H1 (cell line): ENCODE measurements around the gene MZT2A. TPM values are rescaled to one million over a fixed set of nuclear protein-coding genes. Genes with fewer than 3 reads are reported as not detected.
"Not testable (repeated sequence)": the region's sequence is repeated elsewhere in the genome, so short reads cannot be mapped to it uniquely, and the experiment has no call there.

ENCODE experiments used
- CTCF ChIA-PET: fragments of 300-600 bp; sonication (Branson Sonifier 250); formaldehyde crosslinking; loops from one replicate; lab custom pipeline; 2021; ENCODE audit not compliant: partially characterized antibody; lab: Charles Lee
- POLR2A ChIA-PET: fragments of 300-600 bp; sonication (Branson Sonifier 250); formaldehyde crosslinking; loops from one replicate; lab custom pipeline; 2021; ENCODE audit warnings: inconsistent platforms; ENCODE audit not compliant: partially characterized antibody; lab: Charles Lee
- DNase-seq, 2 experiments: peaks; one replicate each; pipeline versions ENCODE4 v3.0.0 to v3.0.0-alpha.2; 2010 to 2022; ENCODE audit warnings: low spot score in 2 of 2, low read depth in 1 of 2, mixed read lengths in 1 of 2
- FAIRE-seq: peaks from 2 replicates; lab custom pipeline; 2011; peaks lifted over from hg19 to GRCh38; lab: Jason Lieb, UNC
- H2AFZ ChIP-seq: 2 replicates; pipeline ENCODE4 v1.8.1; 2012; ENCODE audit warnings: low read length, inconsistent platforms
- H2AK5ac ChIP-seq: 2 replicates; pipeline ENCODE4 v1.6.1; 2013; ENCODE audit warnings: low read depth, low read length
- H2BK120ac ChIP-seq: replicated peaks from 2 replicates; pipeline ENCODE3; 2013; ENCODE audit warnings: low read depth, low read length, inconsistent platforms
- H2BK12ac ChIP-seq: 2 replicates; pipeline ENCODE4 v1.6.1; 2013; ENCODE audit warnings: low read depth, low read length
- H2BK15ac ChIP-seq: 2 replicates; pipeline ENCODE4 v1.6.1; 2013; ENCODE audit warnings: low read length
- H2BK20ac ChIP-seq: 2 replicates; pipeline ENCODE4 v1.6.1; 2013; ENCODE audit warnings: low read length
- H2BK5ac ChIP-seq: 2 replicates; pipeline ENCODE4 v1.6.1; 2013; ENCODE audit warnings: low read depth, low read length
- H3K14ac ChIP-seq: 2 replicates; pipeline ENCODE4 v1.6.1; 2013; ENCODE audit warnings: inconsistent platforms; ENCODE audit not compliant: insufficient read length
- H3K18ac ChIP-seq: 2 replicates; pipeline ENCODE4 v1.6.1; 2013; ENCODE audit warnings: low read length; ENCODE audit errors: extremely low read depth
- H3K23ac ChIP-seq: 2 replicates; pipeline ENCODE4 v1.6.1; 2013; ENCODE audit warnings: inconsistent platforms; ENCODE audit not compliant: insufficient read length
- H3K23me2 ChIP-seq: 2 replicates; pipeline ENCODE4 v1.6.1; 2013; ENCODE audit warnings: low read depth, low read length
- H3K27ac ChIP-seq: 2 replicates; pipeline ENCODE4 v1.6.1; 2011; ENCODE audit warnings: low read depth, low read length, inconsistent platforms
- H3K27me3 ChIP-seq, 4 experiments: replicated peaks in 1 of 4; 1 replicate in 1 of 4; 2 replicates in 3 of 4; pipeline versions ENCODE4 v1.6.1 to v1.8.1; 2011 to 2013; ENCODE audit warnings: low read length in 3 of 4, mild to moderate bottlenecking in 3 of 4, inconsistent platforms in 2 of 4, mixed read lengths in 2 of 4, moderate library complexity in 1 of 4; ENCODE audit not compliant: control insufficient read depth in 3 of 4, insufficient read depth in 3 of 4; ENCODE audit errors: extremely low read depth in 1 of 4
- H3K36me3 ChIP-seq, 4 experiments: 2 replicates each; pipeline versions ENCODE4 v1.6.1 to v1.8.1; 2011 to 2013; ENCODE audit warnings: mild to moderate bottlenecking in 4 of 4, low read length in 3 of 4, moderate library complexity in 2 of 4, control low read depth in 1 of 4, inconsistent platforms in 1 of 4; ENCODE audit not compliant: insufficient read depth in 4 of 4, control insufficient read depth in 2 of 4
- H3K4ac ChIP-seq: replicated peaks from 2 replicates; pipeline ENCODE3; 2013; ENCODE audit warnings: low read length, low read depth, mixed read lengths, inconsistent platforms; ENCODE audit not compliant: insufficient read length
- H3K4me1 ChIP-seq, 4 experiments: replicated peaks in 1 of 4; 1 replicate in 1 of 4; 2 replicates in 3 of 4; pipeline versions ENCODE4 v1.6.1 to v1.8.1; 2011 to 2013; ENCODE audit warnings: low read length in 3 of 4, inconsistent platforms in 2 of 4, mixed read lengths in 1 of 4; ENCODE audit not compliant: insufficient read depth in 4 of 4, control insufficient read depth in 3 of 4
- H3K4me2 ChIP-seq, 2 experiments: 2 replicates each; pipeline versions ENCODE4 v1.6.1 to v1.8.1; 2011 to 2013; ENCODE audit warnings: low read depth in 2 of 2, low read length in 2 of 2, control low read depth in 1 of 2, inconsistent platforms in 1 of 2, mild to moderate bottlenecking in 1 of 2; ENCODE audit not compliant: insufficient read depth in 1 of 2
- H3K4me3 ChIP-seq, 4 experiments: fragments of 200-600, 300-600 bp in 1 of 4; sonication (generic), shearing (Covaris generic), sonication (Bioruptor Twin) in 1 of 4; 2 replicates each; pipeline versions ENCODE4 v1.5.1 to v1.8.1; 2011 to 2016; ENCODE audit warnings: low read length in 4 of 4, low read depth in 3 of 4, control low read depth in 2 of 4, inconsistent platforms in 2 of 4, mild to moderate bottlenecking in 2 of 4, mixed read lengths in 1 of 4, moderate library complexity in 1 of 4; ENCODE audit not compliant: insufficient read depth in 2 of 4; ENCODE audit errors: extremely low read depth in 1 of 4
- H3K56ac ChIP-seq: replicated peaks from 2 replicates; pipeline ENCODE3; 2013; ENCODE audit warnings: low read depth, mild to moderate bottlenecking, mixed read lengths, low read length, inconsistent platforms; ENCODE audit not compliant: insufficient read length
- H3K79me1 ChIP-seq: 2 replicates; pipeline ENCODE4 v1.6.1; 2013; ENCODE audit warnings: low read depth, low read length, control low read depth
- H3K79me2 ChIP-seq, 2 experiments: 2 replicates each; pipeline versions ENCODE4 v1.6.1 to v1.8.1; 2012 to 2013; ENCODE audit warnings: low read length in 2 of 2, mild to moderate bottlenecking in 2 of 2, inconsistent platforms in 1 of 2; ENCODE audit not compliant: insufficient read depth in 2 of 2, control insufficient read depth in 1 of 2
- H3K9ac ChIP-seq, 4 experiments: replicated peaks in 1 of 4; 1 replicate in 1 of 4; 2 replicates in 3 of 4; pipeline versions ENCODE4 v1.6.1 to v1.8.1; 2011 to 2013; ENCODE audit warnings: low read depth in 3 of 4, low read length in 3 of 4, control low read depth in 2 of 4, mild to moderate bottlenecking in 2 of 4, moderate library complexity in 2 of 4, inconsistent platforms in 1 of 4; ENCODE audit errors: extremely low read depth in 1 of 4
- H3K9me3 ChIP-seq, 2 experiments: 2 replicates each; pipeline versions ENCODE4 v1.6.1 to v1.8.1; 2012 to 2013; ENCODE audit warnings: mild to moderate bottlenecking in 2 of 2, moderate library complexity in 2 of 2, control low read depth in 1 of 2, inconsistent platforms in 1 of 2, low read depth in 1 of 2, low read length in 1 of 2, mixed read lengths in 1 of 2; ENCODE audit not compliant: insufficient read depth in 2 of 2
- H4K20me1 ChIP-seq, 2 experiments: replicated peaks in 1 of 2; 2 replicates each; pipeline versions ENCODE3 to v1.8.1; 2011 to 2013; ENCODE audit warnings: inconsistent platforms in 2 of 2, low read length in 2 of 2, mild to moderate bottlenecking in 1 of 2; ENCODE audit not compliant: insufficient read depth in 2 of 2, control insufficient read depth in 1 of 2
- H4K5ac ChIP-seq: 2 replicates; pipeline ENCODE4 v1.6.1; 2013; ENCODE audit warnings: low read length, low read depth, mixed read lengths, inconsistent platforms; ENCODE audit not compliant: insufficient read length
- H4K8ac ChIP-seq: 2 replicates; pipeline ENCODE4 v1.8.0; 2013; ENCODE audit warnings: mild to moderate bottlenecking, moderate library complexity, low read length, inconsistent platforms; ENCODE audit not compliant: insufficient read depth; ENCODE audit errors: extremely low read depth
- H4K91ac ChIP-seq: replicated peaks from 2 replicates; pipeline ENCODE3; 2013; ENCODE audit warnings: low read length, mixed read lengths, inconsistent platforms; ENCODE audit not compliant: insufficient read length
- WGBS, 2 experiments: shearing (Covaris generic) in 1 of 2; methylation state at CpG; one replicate each; pipeline versions ENCODE4 v1.1.6 to v1.1.7; 2013 to 2015; ENCODE audit warnings: low lambda C conversion rate in 2 of 2, mixed read lengths in 2 of 2, inconsistent platforms in 1 of 2, low coverage in 1 of 2, missing lambda C conversion rate in 1 of 2; ENCODE audit not compliant: insufficient replicate concordance in 2 of 2, insufficient coverage in 1 of 2, insufficient read length in 1 of 2; ENCODE audit errors: extremely low coverage in 1 of 2, missing lambda C conversion rate in 1 of 2; 5-methylcytosine and 5-hydroxymethylcytosine counted together
- polyA plus RNA-seq, 7 experiments: library from polyadenylated mRNA; depleted of rRNA in 3 of 7; stranded (reverse) in 5 of 7; unstranded in 2 of 7; fragments of >200 nt in 5 of 7; fragments of 200-250 nt in 2 of 7; gene quantifications; 1 replicate in 5 of 7; 2 replicates in 1 of 7; 4 replicates in 1 of 7; pipeline versions ENCODE4 v1.2.1 to v1.2.3, GENCODE V29; 2011 to 2013; ENCODE audit warnings: missing spikeins in 2 of 7, mixed read lengths in 2 of 7
- total RNA-seq: library from RNA; stranded (reverse); fragmentation: NEBNext Ultra II Directional; extraction: Animal tissue kit (Norgen Biotek cat#: 25700); gene quantifications from 2 replicates; pipeline ENCODE4 v1.2.1, GENCODE V29; 2021

The MZT2A gene
- total and polyA plus RNA-seq, 2 of the 8 experiments (the other 6 are each of a cell fraction or from before 2014, with no cell fraction given) = 116 to 120 TPM

DNA sequence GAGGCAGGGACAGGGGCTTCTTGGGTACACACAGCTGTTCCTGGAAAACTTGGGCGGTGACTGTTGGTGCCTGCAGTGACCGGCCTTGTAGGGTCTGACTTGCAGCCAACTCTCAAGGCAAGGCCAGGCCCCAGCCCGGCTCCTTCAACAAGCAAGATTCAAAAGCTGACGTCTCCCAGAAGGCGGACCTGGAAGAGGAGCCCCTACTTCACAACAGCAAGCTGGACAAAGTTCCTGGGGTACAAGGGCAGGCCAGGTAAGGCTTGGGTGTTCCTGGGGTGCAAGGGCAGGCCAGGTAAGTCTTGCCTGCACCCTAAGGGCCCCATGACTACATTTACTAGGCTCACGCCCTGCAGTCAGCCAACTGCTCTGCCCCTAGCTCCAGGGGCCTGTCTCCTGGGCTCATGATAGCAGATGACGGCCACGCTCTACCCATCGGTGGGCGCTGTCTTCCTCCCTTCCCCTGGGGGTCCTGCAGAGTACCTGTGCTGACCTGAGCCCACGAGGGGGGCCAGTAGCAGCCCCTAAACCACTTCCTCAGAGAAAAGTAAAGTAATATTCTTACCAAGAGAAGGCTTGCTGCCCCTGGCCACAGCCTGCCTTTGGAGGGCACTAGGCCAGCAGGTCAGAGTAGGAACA, 39.5 kb upstream of the MZT2A start:
- H3K27ac ChIP-seq, DNase-seq: not testable (repeated sequence)

More for the DNA sequence above, 39.5 kb upstream of the MZT2A start:
- H2AK5ac ChIP-seq, H2AFZ ChIP-seq, H4K8ac ChIP-seq, H3K4me1 ChIP-seq, H2BK120ac ChIP-seq, CTCF ChIA-PET, H2BK12ac ChIP-seq, H4K91ac ChIP-seq, H3K79me2 ChIP-seq, H3K23ac ChIP-seq, H3K4me2 ChIP-seq, H2BK5ac ChIP-seq, H3K36me3 ChIP-seq, H3K4me3 ChIP-seq, POLR2A ChIA-PET, H4K5ac ChIP-seq, H3K18ac ChIP-seq, H4K20me1 ChIP-seq, H2BK15ac ChIP-seq, H3K56ac ChIP-seq, H3K27me3 ChIP-seq, H3K23me2 ChIP-seq, H3K9ac ChIP-seq, H3K14ac ChIP-seq, H3K4ac ChIP-seq, H3K79me1 ChIP-seq, FAIRE-seq, H2BK20ac ChIP-seq, H3K9me3 ChIP-seq: not testable (repeated sequence)
- WGBS, 2 experiments = 68% methylated on average over 4 of the region's 11 CpGs; no CpG with 5 or more reads in 1 of the 2 experiments
